HepG2 (cell line): Measurements from ENCODE around the gene MYO7A. TPM values are rescaled to one million over a fixed set of nuclear protein-coding genes. Genes with fewer than 3 reads are reported as not detected.

ENCODE experiments used
- PRPF4 ChIP-seq: fragments of 200-400 bp; formaldehyde crosslinking; IDR thresholded peaks from 2 replicates; pipeline ENCODE4 v1.6.1; 2016; ENCODE audit warnings: low read length, low read depth; ENCODE audit not compliant: poor library complexity, severe bottlenecking
- SALL1 ChIP-seq: sonication (generic); formaldehyde crosslinking; IDR thresholded peaks from 2 replicates; pipeline ENCODE4 v1.8.0; 2022; ENCODE audit warnings: mild to moderate bottlenecking, missing genetic modification reagents
- SALL2 ChIP-seq: sonication (generic); formaldehyde crosslinking; IDR thresholded peaks from 2 replicates; pipeline ENCODE4 v1.8.1; 2023; ENCODE audit warnings: mild to moderate bottlenecking, missing genetic modification reagents, inconsistent platforms
- TBP ChIP-seq: sonication (generic); formaldehyde crosslinking; IDR thresholded peaks from 2 replicates; pipeline ENCODE4 v1.5.0; 2020; ENCODE audit warnings: missing genetic modification reagents
- THAP11 ChIP-seq: IDR thresholded peaks from 2 replicates; pipeline ENCODE4 v1.6.1; 2016; ENCODE audit warnings: missing biosample characterization, missing genetic modification reagents
- ZNF616 ChIP-seq: sonication (generic); formaldehyde crosslinking; IDR thresholded peaks from 2 replicates; pipeline ENCODE4 v1.5.0; 2020; ENCODE audit warnings: low read depth, mild to moderate bottlenecking, missing genetic modification reagents
- polyA plus RNA-seq, 8 experiments: library from polyadenylated mRNA; depleted of rRNA in 3 of 8; stranded (reverse) in 7 of 8; unstranded in 1 of 8; fragments of >200 nt; fragmentation: Illumina TruSeq in 4 of 8; extraction: Trizol in 4 of 8; gene quantifications; 2 replicates each; pipeline versions ENCODE4 v1.2.1 to v1.2.3, GENCODE V29; 2011 to 2016; ENCODE audit warnings: low read depth in 4 of 8, missing spikeins in 1 of 8, mixed read lengths in 1 of 8; ENCODE audit not compliant: insufficient read depth in 1 of 8
- total RNA-seq, 5 experiments: library from RNA; depleted of rRNA; stranded (reverse); fragments of >200 nt; fragmentation: Illumina TruSeq; extraction: Trizol; gene quantifications; 2 replicates each; pipeline ENCODE4 v1.2.3, GENCODE V29; 2016; ENCODE audit warnings: low read depth in 1 of 5
- TF ChIP-seq, protein P1 (sequence below): IDR thresholded peaks from 2 replicates; pipeline ENCODE4 v1.4.0; 2020; ENCODE audit warnings: mild to moderate bottlenecking, missing genetic modification reagents
- TF ChIP-seq, protein P2 (sequence below): sonication (generic); formaldehyde crosslinking; IDR thresholded peaks from 2 replicates; pipeline ENCODE4 v1.4.0; 2020; ENCODE audit warnings: low read depth, mild to moderate bottlenecking, missing genetic modification reagents

The MYO7A gene
- total and polyA plus RNA-seq, 2 of the 13 experiments (the other 11 are each of a cell fraction or from before 2014, with no cell fraction given), result 7.5 to 10.0 TPM

DNA sequence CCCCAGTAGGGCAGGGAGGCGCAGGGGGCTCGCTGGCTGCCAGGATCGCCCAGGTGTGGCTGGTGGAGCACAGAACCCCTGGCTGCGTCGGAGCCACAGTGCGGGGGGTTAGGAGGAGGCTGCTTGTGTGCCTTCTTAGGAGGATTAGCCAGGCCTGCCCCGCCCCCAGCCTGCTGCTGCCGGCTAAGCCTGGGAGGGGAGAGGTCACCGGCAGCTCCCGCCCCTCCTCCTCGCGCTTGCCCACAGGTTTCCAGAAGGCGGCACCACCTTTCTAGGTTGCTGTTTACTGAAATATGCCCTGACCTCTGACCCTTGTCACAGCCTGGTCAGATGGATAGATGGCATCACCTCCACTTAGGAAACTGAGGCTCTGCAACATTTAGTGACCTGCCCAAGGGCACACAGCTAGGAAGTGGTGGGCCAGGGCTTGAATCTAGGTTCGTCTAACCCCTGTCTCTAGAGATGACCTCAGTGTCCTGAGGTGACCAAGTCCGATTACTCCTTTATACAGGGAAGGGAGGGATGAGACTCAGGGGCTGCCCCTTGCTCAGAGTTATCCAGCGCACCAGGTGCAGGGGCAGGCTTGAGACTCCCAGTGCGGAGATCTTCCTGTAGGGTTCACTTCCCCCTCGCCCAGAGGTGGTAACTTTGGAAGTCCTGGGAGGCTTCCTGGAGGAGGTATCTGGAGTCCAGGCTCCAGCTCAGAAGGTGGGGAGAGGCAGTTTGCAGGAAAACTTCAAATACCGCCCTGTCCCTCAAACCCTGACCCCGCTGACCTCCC is 44.0 kb downstream of the MYO7A start (continued):
- TF ChIP-seq, protein P1, sequence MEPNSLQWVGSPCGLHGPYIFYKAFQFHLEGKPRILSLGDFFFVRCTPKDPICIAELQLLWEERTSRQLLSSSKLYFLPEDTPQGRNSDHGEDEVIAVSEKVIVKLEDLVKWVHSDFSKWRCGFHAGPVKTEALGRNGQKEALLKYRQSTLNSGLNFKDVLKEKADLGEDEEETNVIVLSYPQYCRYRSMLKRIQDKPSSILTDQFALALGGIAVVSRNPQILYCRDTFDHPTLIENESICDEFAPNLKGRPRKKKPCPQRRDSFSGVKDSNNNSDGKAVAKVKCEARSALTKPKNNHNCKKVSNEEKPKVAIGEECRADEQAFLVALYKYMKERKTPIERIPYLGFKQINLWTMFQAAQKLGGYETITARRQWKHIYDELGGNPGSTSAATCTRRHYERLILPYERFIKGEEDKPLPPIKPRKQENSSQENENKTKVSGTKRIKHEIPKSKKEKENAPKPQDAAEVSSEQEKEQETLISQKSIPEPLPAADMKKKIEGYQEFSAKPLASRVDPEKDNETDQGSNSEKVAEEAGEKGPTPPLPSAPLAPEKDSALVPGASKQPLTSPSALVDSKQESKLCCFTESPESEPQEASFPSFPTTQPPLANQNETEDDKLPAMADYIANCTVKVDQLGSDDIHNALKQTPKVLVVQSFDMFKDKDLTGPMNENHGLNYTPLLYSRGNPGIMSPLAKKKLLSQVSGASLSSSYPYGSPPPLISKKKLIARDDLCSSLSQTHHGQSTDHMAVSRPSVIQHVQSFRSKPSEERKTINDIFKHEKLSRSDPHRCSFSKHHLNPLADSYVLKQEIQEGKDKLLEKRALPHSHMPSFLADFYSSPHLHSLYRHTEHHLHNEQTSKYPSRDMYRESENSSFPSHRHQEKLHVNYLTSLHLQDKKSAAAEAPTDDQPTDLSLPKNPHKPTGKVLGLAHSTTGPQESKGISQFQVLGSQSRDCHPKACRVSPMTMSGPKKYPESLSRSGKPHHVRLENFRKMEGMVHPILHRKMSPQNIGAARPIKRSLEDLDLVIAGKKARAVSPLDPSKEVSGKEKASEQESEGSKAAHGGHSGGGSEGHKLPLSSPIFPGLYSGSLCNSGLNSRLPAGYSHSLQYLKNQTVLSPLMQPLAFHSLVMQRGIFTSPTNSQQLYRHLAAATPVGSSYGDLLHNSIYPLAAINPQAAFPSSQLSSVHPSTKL (CRISPR knock-in tag), result no peak; the same call in none of the 2 replicates
- peak; percentile 70 for TF ChIP-seq SALL1 (CRISPR knock-in tag)
- no peak for TF ChIP-seq SALL2 (CRISPR knock-in tag)
- peak; percentile 62 for TF ChIP-seq PRPF4
- TF ChIP-seq ZNF616, result 0 out of 2 replicates have a peak, but pooled peaks have one; percentile 58
- TF ChIP-seq, protein P2, sequence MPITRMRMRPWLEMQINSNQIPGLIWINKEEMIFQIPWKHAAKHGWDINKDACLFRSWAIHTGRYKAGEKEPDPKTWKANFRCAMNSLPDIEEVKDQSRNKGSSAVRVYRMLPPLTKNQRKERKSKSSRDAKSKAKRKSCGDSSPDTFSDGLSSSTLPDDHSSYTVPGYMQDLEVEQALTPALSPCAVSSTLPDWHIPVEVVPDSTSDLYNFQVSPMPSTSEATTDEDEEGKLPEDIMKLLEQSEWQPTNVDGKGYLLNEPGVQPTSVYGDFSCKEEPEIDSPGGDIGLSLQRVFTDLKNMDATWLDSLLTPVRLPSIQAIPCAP, result no peak
- TF ChIP-seq THAP11 (CRISPR knock-in tag), result 0 out of 2 replicates have a peak, but pooled peaks have one; percentile 13
- TF ChIP-seq TBP (CRISPR knock-in tag), result no peak
- TF ChIP-seq, all 625 proteins: peak for 89
